ENCODE measurements around the gene SIDT2.

The SIDT2 gene

DNA sequence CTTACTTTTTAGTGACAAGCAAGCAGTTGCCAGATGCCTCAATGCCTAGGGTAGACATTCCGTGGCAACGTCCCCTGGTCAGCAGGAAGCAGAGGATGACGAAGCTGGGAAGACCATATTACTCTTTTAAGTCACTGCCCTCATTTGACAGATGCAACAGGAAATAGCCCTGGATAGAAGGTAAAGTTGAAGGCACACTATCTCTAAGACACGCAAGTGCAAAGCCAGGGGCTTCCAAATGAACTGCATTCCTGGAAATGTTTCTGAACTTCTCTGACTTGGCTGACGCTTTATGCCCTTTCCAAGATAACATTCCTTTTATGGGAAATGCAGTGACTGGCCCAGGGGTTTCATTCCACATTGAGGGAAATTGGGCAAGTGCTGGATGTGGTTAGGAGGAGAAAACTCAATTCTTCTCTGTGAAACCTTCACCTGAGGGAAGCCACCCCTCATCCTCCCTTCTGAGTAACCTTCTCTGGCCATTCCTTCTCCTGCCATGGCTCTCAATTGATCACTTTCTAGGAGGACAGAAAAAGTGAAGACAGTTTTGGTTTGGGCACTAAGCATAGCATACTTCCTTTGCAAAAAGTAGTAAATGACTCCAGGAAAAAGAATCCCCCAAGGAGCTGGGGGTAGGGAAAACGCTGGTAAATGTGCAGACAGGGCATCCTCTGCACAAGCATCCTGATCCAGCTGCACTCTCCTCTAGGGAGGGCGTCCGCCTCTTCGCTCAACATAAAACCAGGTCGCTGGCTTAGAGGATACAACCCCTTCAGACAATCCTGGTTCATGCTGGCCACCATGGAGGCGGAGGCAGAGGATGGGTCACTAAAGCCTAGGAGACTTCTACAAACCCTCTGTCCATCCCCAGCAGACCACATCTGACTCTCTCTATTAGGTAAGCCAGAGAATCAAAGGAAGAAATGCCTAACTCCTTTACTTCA, 38.9 kb downstream of the SIDT2 start:
- H3K4me3 ChIP-seq (ENCODE audit: low read length) = no peak overlapping the region
- DNase-seq (ENCODE audit: low read depth, low spot score) = no peak

DNA sequence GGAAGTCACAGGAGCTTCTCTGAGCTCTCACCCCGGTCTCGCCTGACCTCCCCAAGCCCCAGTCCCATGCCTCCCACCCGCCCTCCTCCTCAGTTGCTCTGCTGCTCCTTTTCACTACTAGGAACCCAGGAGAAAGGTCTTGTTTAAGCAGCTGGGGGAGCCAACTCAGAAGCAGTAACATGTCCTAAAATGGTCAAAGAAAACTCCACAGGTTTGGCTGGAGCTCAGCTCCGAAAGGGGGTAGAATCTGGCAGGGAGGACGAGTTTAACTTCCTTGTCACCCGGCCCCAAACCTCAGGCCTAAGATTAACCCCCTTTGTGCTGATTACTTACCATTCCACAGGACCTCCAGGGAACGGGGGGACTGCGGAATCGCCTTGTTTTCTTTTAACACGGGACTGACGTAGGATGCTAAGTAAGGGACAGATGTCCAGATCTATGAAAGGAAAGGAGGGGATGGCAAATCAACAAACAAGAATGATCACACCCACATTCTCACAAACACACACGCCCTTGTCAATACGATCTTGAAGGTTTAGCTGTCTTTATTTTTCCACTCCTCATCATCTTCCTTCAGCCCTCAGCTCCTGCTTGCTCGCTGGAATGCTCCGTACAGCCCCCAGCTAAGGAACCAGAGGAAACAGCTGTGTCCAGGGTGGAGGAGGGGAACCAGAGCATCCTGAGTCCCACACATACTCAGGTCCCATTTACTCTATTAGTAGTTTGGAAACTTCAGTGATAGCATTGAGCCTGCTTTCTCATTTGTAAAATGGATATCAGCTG, 39.8 kb downstream of the SIDT2 start:
- no peak for DNase-seq (ENCODE audit: low read depth, low spot score)

DNA sequence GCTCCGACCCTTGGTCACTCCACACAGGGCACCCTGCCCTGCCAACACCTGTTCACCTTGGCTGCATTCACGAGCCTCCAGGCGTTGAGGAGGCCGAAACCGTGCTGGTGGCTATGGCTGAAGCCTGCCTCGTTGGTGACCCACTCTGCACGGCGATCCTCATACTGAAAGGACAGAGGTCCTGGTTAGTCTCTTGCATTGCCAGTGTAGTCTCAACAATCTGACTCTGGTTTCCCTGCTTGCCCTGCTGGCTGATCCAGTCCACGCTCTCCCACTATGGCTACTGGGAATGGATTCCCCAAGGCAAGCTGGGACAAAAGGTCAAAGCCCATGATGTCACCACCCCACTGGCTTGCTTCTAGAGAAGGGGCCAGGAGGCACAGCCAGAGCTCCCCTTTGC, 40.5 kb downstream of the SIDT2 start:
- H3K4me3 ChIP-seq (ENCODE audit: low read length) = no peak overlapping the region
- no peak for DNase-seq (ENCODE audit: low read depth, low spot score)

More for the DNA sequence above, 39.8 kb downstream of the SIDT2 start:
- no peak overlapping the region for H3K4me3 ChIP-seq (ENCODE audit: low read length)

DNA sequence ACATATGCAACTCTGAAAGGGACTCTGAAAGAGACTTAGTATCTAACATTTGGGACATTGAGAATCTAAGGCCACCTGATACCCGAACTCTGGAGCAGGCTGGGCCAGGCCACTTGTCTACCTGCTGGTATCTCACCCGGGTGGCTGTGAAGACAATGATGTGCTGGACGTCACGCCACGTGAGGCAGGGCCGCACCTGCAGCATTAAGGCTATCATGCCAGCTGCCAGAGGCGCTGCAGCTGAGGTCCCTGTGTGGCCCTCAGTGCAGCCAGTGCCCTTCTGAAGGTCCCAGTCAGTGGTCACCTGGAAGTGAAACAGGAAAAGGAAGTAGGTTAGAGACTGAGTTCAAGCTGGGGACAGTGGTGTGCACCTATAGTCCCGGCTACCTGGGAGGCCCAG, 40.9 kb downstream of the SIDT2 start:
- no peak for DNase-seq (ENCODE audit: low read depth, low spot score)
- no peak overlapping the region for H3K4me3 ChIP-seq (ENCODE audit: low read length)

DNA sequence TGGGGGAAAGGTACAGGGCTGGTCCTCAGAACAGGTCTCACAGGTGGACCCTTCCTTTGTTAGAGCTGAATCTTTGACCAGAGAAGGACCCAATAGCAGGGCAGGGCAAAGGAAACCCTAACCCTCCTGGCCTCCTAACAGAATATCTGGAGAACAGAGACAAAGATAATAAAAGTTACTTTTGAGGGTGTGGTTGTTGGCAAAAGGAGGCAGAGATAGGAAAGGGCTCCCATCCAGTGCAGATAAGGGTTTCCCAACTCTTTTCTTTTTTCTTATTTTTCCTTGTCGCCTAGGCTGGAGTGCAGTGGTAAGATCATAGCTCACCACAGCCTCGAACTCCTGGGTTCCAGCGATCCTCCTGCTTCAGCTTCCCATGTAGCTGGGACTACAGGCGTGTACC, 41.5 kb downstream of the SIDT2 start:
- DNase-seq (ENCODE audit: low read depth, low spot score) = no peak

GRCh38 chr11:117220568-117220967, 42.0 kb downstream of the SIDT2 start:
- DNase-seq (ENCODE audit: low read depth, low spot score) = no peak
- H3K4me3 ChIP-seq (ENCODE audit: low read length) = no peak overlapping the region

More for the DNA sequence above, 41.5 kb downstream of the SIDT2 start:
- no peak overlapping the region for H3K4me3 ChIP-seq (ENCODE audit: low read length)

GRCh38 chr11:117220999-117221774, 42.6 kb downstream of the SIDT2 start:
- no peak for DNase-seq (ENCODE audit: low read depth, low spot score)
- no peak overlapping the region for H3K4me3 ChIP-seq (ENCODE audit: low read length)

GRCh38 chr11:117221775-117222517, 43.4 kb downstream of the SIDT2 start:
- no peak for DNase-seq (ENCODE audit: low read depth, low spot score)
- no peak overlapping the region for H3K4me3 ChIP-seq (ENCODE audit: low read length)

DNA sequence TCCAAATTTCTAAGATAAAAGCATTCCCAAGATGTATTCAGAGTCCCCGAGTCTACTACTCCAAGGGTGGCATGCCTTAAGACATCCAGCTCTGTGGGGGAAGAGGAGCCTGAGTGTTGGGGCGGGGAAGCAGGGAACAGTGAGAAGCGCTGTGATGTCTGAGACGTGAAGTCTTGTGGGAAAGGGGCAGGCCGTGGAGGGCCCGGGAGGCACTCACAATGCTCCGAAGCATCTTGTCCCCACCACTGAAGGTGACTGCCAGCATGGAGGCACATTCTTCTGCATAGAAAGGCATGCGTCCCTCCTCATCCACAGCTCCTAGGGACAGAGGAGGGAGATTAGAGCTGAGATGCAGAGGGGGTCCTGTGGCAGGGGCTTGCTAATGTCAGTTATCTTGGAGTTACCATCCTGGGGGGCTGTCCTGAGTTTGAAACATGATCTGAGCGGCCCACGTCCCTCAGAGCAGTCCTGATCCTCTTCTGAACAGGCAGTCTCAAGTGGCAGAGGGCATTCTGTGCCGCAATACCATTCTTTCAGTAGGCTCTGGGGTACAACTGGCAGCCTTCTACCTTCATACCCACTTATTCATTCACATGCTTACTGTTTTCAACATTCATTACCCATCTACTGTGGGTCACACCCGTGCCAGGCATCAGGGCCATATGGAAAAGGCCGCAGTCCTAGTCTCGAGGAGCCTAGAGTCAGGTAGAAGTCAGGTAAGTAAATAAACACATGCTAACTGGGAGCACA, 44.6 kb downstream of the SIDT2 start:
- no peak for DNase-seq (ENCODE audit: low read depth, low spot score)
- no peak overlapping the region for H3K4me3 ChIP-seq (ENCODE audit: low read length)

DNA sequence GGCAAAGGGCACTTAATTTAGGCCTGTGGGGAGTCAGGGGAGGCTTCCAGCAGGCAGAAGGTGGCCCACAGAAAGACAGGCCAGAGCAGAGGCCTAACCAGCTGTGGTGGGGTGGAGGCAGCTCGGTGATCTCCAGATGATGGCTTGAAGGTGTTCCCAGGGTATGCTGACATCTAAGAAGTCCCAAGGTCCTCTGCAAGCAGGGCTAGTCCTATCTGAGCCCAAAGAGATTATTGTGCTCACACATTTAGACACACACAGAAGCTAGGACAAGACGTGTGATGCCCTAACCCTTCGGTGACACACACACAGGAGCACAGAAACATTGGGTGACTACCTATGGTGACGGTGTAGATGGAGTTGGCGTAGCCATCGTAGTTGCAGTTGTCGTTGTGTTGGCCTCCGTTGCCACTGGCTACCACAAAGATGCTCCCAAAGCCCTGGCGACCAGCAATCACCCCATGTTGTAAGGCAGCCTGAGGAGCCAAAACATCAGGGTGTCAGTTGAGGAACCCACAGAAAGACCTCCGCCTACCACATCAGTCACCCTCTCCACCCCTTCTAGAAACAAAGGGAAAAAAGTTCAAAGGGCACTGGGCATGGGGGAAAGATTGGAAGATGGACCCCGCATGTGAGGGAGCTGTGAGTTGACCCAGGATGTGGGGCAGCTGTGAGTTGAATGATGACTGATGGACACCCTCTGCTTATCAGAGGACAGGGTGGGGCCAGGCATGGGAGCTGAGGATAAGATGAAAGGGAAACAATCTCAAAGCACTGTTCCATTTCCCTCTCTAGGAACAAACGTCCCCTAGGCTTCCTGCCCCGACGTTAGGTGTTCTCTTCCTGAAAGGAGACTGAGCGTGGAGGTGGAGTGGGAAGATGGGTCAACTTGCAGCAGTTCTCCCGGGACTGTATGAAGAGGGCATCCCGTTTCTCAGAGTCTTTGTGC, 45.5 kb downstream of the SIDT2 start:
- DNase-seq (ENCODE audit: low read depth, low spot score) = no peak
- no peak overlapping the region for H3K4me3 ChIP-seq (ENCODE audit: low read length)

DNA sequence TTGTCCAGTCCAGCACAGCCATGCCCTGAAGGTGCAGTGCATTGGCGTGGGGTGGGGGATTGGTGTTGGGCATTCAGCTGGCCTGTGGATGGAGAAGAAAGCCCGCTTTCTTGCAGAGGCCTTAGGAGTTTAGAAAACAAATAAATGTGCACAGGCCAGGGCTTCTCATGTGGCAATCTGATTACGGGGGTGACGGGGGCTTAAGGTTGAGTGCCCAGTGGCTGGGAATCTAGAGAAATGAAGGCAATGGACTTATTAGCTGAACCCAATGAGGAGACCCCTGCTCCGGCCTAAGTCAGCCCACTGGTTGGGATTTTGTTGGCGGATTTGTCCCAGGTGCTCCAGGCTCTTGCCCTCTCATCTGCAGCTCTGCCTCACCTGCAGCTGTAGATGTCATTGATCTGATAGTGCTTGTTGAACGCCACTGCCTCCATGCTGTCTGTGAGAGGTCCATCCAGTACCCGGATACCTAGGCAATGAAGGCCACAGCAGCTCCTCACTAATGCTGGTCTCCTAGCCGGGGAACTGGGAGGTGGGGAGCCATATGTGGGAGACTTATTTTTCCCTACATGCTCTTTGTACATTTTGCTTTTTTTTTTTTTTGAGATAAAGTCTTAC, 47.1 kb downstream of the SIDT2 start:
- no peak for DNase-seq (ENCODE audit: low read depth, low spot score)
- H3K4me3 ChIP-seq (ENCODE audit: low read length) = no peak overlapping the region

- peak; percentile 76 for DNase-seq (ENCODE audit: low read depth, low spot score)
- H3K4me3 ChIP-seq (ENCODE audit: low read length) = no peak overlapping the region
These were observed 48.1 kb downstream of the SIDT2 start for GRCh38 chr11:117226388-117227385.

DNA sequence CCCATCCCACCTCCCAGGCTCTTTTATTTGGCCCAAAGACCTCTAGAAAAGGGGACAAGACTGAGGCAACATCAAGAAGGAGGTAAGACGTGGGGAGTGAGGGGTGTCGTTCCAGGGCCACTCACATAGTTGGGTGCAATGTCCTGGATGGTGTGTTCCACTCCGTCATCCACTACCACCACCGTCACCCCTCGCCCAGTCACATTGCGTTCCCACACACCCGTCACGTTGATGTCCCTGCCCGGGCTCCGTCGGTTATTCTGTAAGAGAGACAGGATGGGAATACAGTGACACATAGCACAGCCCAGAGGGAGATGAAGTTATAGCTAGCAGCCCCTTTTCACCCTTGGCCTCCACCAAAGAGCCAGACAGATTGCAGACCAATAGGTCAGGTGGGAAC, 49.5 kb downstream of the SIDT2 start:
- H3K4me3 ChIP-seq (ENCODE audit: low read length) = no peak overlapping the region
- DNase-seq (ENCODE audit: low read depth, low spot score) = no peak

DNA sequence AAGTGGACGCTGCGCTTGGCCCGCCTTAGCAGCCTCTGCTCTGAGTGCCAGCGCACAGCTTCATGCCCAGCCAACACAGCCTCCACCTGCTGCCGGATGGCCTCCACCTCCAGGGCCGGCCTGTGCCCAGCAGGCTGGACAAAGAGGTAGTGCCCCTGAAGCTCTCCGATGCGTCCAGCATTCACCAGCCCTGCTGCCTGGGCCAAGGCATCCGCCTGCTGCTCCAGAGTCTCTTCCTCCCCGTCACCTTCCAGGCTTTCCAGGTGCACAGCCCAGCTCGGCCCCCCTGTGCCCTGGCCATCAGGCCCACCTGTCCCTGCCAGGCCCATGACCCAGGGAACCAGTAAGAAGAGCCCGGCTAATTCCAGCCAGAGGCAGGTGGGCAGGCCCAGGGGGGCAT, 50.9 kb downstream of the SIDT2 start:
- DNase-seq (ENCODE audit: low read depth, low spot score) = no peak
- H3K4me3 ChIP-seq (ENCODE audit: low read length) = no peak overlapping the region

- H3K4me3 ChIP-seq (ENCODE audit: low read length) = peak overlapping the region; percentile 96
- DNase-seq (ENCODE audit: low read depth, low spot score) = no peak
These were observed 51.4 kb downstream of the SIDT2 start for GRCh38 chr11:117229931-117230285.
